Stimulated activated CD4-positive, alpha-beta T cell treated with anti-CD3 and anti-CD28 coated beads, Interleukin-12 subunit alpha, Interleukin-12 subunit beta, amount 100 ng/mL, for 48 hours (primary cell): ENCODE results near the gene NKAIN1.

Source experiments
- DNase-seq, 3 donors: peaks; one replicate each; pipeline ENCODE4 v3.0.0-alpha.2; 2020; ENCODE audit warnings: low read depth in 2 of 3, low spot score in 1 of 3

The NKAIN1 gene

GRCh38 chr1:31234123-31234708 lies 5.5 kb downstream of the NKAIN1 start:
- no peak for DNase-seq

DNA sequence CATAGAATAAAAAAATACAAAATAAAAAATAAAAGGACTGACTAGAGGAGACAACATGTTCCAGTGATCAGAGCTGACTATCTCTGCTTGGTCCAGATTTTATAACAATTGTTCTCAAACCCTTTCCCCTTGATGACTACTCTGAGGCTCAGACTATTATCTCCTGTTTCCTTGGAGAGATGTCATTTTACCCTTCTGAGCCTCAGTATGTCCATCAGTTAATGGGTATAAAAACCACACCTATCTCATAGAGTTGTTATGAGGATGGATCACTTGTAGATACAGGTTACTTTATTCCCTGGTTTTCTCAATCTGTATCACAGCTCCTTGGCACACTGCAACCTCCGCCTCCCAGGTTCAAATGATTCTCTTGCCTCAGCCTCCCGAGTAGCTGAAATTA lies 7.0 kb downstream of the NKAIN1 start:
- no peak for DNase-seq

GRCh38 chr1:31231802-31232201 lies 7.9 kb downstream of the NKAIN1 start:
- DNase-seq: no peak

DNA sequence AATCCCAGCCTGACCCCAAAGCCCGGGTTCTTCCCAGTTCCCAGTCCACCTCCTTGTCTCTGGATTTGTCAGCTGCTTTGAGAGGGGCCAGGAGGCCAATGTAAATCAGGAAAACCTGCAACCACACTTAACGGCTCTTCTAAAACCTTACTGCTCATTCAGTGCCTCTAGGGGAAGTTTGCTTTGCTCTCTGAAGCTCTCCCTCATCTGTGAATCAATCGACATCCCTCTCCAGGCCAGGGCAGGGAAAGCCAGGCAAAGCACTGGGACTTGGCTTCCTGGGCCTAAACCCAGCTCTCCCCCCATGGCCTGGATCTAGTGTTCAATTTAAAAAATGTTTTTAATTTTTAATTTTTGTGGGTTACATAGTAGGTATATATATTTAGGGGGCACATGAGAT lies 9.3 kb downstream of the NKAIN1 start:
- no peak for DNase-seq

GRCh38 chr1:31228986-31229385 lies 10.7 kb downstream of the NKAIN1 start:
- DNase-seq: no peak

DNA sequence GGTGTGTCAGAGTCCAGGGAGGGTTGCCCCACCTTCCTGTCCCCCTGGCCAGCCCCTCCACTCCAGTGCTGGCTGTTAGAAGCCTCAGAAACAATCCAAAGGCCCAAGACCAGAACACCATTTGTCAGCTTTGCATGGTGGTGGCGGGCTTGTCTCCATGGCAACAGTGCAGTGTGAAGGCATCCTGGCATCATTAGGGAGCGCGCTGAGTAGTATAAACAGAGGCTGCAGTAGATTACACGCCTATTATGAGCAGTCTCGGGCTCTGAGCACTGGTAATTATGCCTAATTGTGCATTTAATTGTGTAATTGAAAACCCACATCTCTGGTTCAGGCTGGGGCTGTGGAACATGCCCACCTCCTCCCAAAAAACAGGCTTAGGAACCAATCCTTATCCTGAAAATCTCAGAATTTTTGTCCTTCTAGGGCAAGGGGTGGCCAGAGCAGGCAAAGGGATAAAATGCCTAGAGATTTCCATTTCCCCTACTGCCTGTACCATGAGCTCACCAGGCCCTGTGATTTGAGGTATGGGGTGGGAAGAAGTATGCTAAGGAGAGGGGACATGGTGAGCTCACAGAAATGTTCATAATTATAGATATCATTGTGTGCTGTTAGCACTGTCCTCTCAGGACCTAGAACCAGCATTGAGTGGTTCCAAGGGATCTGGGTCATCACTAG lies 11.7 kb downstream of the NKAIN1 start:
- no peak for DNase-seq

- DNase-seq: no peak
Observed at GRCh38 chr1:31224068-31224467, 15.6 kb downstream of the NKAIN1 start.

DNA sequence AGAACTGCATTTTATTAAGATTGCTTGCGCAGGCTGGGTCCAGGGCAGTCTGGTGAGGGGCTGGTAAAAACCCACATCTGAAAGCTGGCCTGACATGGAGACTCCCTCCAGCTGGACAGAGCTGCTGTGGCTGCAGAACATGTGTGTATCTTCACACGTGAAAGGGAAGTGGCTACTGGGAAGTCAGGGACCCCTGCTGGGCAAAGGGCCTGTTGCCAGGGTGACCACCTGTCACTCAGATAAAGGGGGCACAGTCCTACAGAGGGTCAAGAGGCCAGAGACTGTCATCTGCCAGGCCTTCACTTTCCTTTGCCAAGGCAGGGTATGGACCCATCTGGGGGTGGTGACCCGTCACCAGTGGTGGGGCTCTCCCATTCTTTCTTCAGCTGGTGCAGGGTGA lies 17.5 kb downstream of the NKAIN1 start:
- DNase-seq: no peak

DNA sequence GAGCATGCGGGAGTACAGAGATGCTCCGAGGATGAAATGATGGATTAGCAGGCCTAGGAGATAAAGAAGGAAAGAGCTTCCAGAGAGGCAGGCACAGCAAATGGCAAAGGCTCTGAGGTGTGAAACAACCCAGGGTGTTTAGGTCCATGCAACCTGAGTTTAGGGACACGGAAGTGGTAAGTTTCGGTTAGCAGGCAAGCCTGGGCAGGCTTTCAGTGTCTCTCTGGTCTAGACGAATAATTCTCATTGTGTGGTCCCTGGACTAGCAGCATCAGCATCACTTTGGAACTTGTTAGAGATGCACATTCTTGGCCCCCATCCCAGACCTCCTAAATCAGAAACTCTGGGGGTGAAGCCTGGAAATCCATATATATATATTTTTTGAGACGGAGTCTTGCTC lies 18.6 kb downstream of the NKAIN1 start:
- DNase-seq: no peak

GRCh38 chr1:31219489-31219888 lies 20.2 kb downstream of the NKAIN1 start:
- DNase-seq: no peak

- DNase-seq: no peak
Observed at GRCh38 chr1:31218705-31219104, 21.0 kb downstream of the NKAIN1 start.

DNA sequence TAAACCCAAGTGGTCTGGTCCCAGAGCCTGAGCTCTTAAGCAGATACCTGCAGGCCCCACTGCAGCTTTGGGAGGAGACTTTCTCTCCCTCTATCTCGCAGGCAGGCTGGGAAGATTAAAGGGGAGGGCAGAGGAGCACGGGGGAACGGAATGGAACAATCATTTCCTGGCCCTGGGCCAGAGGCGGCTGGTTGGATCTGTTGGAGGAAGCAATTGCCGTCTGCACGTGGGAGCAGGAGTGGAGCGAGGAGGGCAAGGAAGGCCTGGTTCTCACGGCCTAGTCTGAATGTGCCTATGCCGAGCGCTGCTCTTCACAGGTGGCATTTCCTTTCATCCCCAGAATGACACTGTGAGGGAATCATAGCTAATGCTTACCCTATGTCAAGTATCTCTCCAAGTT lies 23.7 kb downstream of the NKAIN1 start:
- DNase-seq: no peak

DNA sequence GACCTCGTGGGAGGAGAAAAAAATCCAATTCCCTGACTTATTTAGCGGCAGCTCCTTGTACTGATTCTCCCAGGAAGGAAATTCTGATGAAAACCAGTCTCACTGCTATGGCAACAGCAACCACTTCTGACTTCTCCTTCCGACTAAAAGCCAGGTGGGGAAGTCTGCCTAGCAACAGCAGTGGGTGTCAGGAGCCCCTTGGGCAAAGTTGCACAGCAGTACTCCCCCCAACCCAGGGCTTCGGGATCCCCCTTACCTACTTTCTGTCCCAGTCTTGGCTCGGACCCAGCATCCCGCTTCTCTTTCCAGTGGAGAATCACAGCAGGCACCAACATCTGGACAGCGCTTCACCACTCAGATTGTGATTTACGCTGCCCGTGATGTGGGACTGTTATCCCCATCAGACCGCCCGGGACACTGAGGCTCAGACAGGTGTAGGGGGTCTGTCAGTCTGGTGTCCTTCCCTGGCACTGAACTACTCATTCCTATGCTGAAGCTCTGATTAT lies 24.6 kb downstream of the NKAIN1 start:
- no peak for DNase-seq

DNA sequence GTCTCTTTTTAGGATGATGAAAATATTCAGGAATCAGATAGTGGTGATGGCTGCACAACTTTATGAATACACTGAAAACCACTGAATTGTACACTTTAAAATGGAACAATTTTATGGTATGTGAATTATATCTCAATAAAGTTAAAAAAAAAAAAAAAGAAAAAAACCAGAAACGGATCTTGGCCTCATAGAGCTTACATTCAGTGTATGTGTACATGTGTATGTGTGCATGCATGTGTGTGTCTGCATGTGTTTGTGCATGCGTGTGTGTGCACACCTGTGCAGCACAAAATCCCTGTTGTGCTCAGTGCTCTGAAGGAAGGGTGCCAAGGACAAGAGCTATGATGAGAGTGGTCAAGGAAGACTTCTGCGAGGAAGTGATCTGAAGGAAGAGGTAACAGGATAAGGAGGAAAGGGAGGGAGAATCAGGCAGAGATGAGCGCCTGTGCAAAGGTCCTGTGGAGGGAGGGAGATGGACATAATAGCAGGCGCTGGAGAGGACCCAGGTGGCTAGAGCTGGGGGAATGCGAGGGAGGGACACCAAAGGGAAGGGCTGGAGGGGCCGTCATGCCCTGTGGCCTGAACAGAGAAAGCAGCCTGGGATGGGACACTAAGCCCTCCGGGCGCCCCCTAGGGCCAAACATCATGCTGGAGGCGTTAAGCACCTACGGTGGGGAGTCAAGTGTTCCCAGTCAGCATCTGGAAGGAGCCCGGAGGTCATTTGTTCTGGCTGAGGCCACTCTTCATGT lies 25.2 kb downstream of the NKAIN1 start:
- DNase-seq: no peak

DNA sequence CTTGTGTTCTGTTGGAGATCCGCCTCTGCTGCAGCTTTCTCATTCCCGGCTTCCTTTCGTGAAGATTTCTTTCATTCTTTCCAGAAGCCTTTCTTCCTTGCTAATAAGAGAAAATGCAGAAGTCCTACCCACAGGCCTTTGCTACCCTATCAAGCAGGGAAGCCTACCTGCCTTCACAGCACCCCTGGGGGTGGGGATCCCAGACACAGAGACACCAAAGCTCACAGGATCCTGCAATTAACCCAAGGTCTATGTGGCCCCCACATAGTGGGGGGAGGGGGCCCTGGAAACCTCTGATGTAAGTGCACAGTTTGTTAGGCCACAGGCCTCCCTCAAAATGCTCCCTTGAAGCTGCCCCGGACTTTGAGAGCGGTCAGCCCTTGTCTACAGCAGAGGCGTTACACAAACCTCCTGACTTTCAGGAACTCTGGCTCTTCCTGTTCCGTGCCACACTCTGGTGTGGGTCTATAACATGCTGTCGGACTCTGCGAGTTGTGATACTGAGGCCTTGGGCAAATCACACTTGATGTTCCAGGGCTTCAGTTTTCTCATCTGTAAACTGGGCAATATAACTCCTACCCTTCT lies 31.2 kb downstream of the NKAIN1 start:
- no peak for DNase-seq

DNA sequence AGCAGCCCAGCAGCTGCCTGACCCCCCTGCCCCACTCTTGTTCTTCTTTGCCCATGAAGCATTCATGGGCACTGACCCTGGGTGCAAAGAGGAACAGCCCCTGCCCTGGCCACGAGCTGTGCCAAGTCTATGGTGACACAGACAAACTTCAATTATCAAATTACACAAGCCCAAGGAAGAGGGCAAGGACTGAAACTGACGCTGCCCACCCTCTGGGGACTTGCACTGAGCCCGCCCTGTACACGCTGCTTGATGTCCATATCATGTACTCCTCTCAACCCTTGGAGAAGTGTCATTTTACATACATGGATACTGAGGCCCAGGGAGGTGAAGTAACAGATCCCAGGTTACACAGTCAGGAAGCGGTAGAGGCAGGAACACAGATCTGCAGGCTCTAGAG lies 32.1 kb downstream of the NKAIN1 start:
- DNase-seq: no peak

GRCh38 chr1:31207046-31207445 lies 32.6 kb downstream of the NKAIN1 start:
- DNase-seq: no peak

DNA sequence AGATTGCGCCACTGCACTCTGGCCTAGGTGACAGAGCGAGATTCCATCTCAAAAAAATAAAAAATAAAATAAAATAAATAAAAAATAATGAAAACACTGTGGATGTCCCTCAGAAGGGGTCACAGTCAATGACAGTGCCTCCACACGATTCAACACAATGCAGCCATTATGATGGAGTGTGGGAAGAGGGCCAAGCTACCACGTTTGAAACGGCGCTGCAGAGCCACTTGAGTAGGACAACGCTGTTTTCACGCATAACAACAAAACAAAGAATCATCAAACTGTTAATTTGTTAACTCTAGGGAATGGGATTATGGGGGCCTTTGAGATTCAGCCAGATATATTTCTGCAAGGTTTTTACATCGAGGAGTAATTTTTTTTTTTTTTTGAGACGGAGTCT lies 36.5 kb downstream of the NKAIN1 start:
- no peak for DNase-seq

DNA sequence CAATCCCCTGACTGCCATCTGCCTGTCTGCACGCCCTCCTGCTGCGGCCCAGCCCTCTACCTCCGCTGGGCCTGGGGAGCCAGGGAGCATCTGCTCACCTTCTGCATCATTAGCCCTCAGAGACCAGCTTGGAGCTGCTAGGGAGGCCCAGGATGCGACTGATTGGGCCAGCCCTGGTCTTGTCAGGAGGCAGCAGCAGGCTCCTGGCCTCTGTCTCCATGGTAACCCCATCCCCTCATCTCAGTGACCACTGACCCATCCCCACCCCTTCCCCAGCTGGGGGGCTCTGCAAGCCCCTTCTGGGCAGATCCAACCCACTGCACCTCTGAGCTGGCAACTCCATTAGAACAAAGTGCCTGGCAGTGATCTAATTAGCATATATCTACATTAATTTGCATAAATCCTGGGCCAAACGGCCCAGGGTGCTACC lies 37.7 kb downstream of the NKAIN1 start:
- DNase-seq: no peak

GRCh38 chr1:31199949-31200348 lies 39.7 kb downstream of the NKAIN1 start:
- no peak for DNase-seq

- no peak for DNase-seq
Observed at GRCh38 chr1:31199236-31199790, 40.4 kb downstream of the NKAIN1 start.

- no peak for DNase-seq
Observed at GRCh38 chr1:31198600-31198999, 41.1 kb downstream of the NKAIN1 start.
